SU-DHL-6 (cell line): ENCODE data around the gene AMER3.

ENCODE experiments used
- CTCF ChIP-seq: fragments of 200-600 bp; sonication (generic); IDR thresholded peaks from one replicate; pipeline ENCODE4 v1.5.1; 2017; ENCODE audit warnings: antibody characterized with exemption, mild to moderate bottlenecking, low read length, moderate library complexity; ENCODE audit not compliant: insufficient read depth, poor library complexity, severe bottlenecking
- EZH2phosphoT487 ChIP-seq: fragments of 200-600 bp; sonication (generic), shearing (Covaris generic); conservative IDR thresholded peaks from 2 replicates; pipeline ENCODE4 v1.6.1; 2018; ENCODE audit warnings: mild to moderate bottlenecking, antibody characterized with exemption, low read length, moderate library complexity, mixed read lengths

GRCh38 chr2:130791617-130791939 lies 36.2 kb downstream of the AMER3 start:
- no peak for TF ChIP-seq CTCF
- TF ChIP-seq EZH2phosphoT487 = no peak
